ENCODE data around the gene LRRC40.

Gene LRRC40

DNA sequence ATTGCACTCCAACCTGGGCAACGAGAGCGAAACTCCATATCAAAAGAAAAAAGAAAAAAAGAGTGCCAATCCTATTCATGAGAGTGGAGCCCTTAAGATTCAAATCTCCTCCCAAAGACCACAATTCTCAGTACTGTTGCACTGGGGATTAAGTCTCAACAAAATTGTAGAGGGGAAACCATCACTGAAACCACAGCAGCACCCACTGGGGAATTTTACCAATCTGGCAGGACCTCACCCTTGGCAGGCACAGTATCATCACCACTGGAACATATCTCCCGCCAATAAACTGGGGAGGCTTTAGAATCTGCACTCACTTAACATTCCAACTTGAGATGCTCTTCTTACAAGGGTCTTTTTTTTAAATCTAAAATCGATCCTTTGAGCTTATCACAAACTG is 41.0 kb downstream of the LRRC40 start:
- Histone ChIP-seq H3K27ac (ENCODE audit: insufficient read depth in 1 of 2, low read depth in 1 of 2, low read length in 2 of 2, poor library complexity in 1 of 2, severe bottlenecking in 2 of 2) (no peak overlapping the region), H3K4me3 (ENCODE audit: control insufficient read depth in 1 of 7, extremely low read depth in 1 of 7, insufficient read depth in 4 of 7, low read depth in 2 of 7, low read length in 6 of 7) (no peak overlapping the region), H3K36me3 (ENCODE audit: control insufficient read depth in 4 of 4, insufficient read depth in 4 of 4, low read length in 3 of 4) (peaks cover 0 to 7% (median 0%) of the 10 kb centered on the region in 4 experiments), H3K27me3 (replicated peaks in 2 of 5; ENCODE audit: control insufficient read depth in 4 of 5, insufficient read depth in 5 of 5, low read length in 4 of 5) (no peaks in the 10 kb centered on the region), H3K9me3 (ENCODE audit: control extremely low read depth in 1 of 5, control insufficient read depth in 4 of 5, insufficient read depth in 2 of 5, low read depth in 1 of 5, low read length in 4 of 5) (no peaks in the 10 kb centered on the region), H3K4me1 (ENCODE audit: control extremely low read depth in 1 of 4, control insufficient read depth in 4 of 4, insufficient read depth in 4 of 4, low read length in 3 of 4) (peaks cover 0 to 3% (median 0%) of the 10 kb centered on the region in 4 experiments)
- POLR2A ChIA-PET, result no interaction called here
- no CpG with 5 or more reads among the region's 4 CpGs for WGBS (ENCODE audit: insufficient coverage)
- no peak for DNase-seq
- CTCF ChIA-PET, result no interaction called here

DNA sequence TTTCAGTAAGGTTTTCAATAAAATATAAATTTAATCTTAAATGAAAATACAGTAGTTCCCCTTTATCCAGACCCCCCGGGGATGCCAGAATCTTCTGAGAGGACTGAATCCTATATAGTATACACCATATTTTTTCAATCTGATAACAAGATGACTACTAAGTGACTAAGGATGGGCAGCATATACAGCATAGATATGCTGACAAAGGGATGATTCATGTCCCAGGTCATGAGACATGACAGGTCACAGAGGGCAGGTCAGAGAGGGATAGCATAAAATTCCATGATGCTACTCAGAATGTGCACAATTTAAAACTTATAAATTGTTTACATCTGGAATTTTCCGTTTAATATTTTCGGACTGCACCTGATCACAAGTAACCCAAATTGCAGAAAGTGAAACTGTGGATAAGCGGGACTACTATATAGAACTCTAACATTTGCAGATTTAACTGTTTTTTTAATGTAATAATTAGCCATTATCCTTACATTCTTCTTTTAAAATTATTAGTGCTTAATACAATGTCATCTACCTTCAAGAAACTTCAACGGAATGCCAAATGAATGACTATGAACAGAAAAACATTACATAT is 48.8 kb downstream of the LRRC40 start:
- no peaks in the 10 kb centered on the region for H3K27me3 ChIP-seq (replicated peaks in 2 of 5; ENCODE audit: control insufficient read depth in 4 of 5, insufficient read depth in 5 of 5, low read length in 4 of 5)
- ChIA-PET CTCF (no interaction called here), POLR2A (no interaction called here)
- H3K4me1 ChIP-seq (ENCODE audit: control extremely low read depth in 1 of 4, control insufficient read depth in 4 of 4, insufficient read depth in 4 of 4, low read length in 3 of 4), result no peaks in the 10 kb centered on the region
- H3K4me3 ChIP-seq (ENCODE audit: control insufficient read depth in 1 of 7, extremely low read depth in 1 of 7, insufficient read depth in 4 of 7, low read depth in 2 of 7, low read length in 6 of 7), result no peak overlapping the region
- 100% methylated on average over 1 of the region's 5 CpGs for WGBS (ENCODE audit: insufficient coverage)
- peaks cover 0 to 8% (median 0%) of the 10 kb centered on the region in 4 experiments for H3K36me3 ChIP-seq (ENCODE audit: control insufficient read depth in 4 of 4, insufficient read depth in 4 of 4, low read length in 3 of 4)
- H3K27ac ChIP-seq (ENCODE audit: insufficient read depth in 1 of 2, low read depth in 1 of 2, low read length in 2 of 2, poor library complexity in 1 of 2, severe bottlenecking in 2 of 2), result no peak overlapping the region
- H3K9me3 ChIP-seq (ENCODE audit: control extremely low read depth in 1 of 5, control insufficient read depth in 4 of 5, insufficient read depth in 2 of 5, low read depth in 1 of 5, low read length in 4 of 5), result no peaks in the 10 kb centered on the region
- no peak for DNase-seq

DNA sequence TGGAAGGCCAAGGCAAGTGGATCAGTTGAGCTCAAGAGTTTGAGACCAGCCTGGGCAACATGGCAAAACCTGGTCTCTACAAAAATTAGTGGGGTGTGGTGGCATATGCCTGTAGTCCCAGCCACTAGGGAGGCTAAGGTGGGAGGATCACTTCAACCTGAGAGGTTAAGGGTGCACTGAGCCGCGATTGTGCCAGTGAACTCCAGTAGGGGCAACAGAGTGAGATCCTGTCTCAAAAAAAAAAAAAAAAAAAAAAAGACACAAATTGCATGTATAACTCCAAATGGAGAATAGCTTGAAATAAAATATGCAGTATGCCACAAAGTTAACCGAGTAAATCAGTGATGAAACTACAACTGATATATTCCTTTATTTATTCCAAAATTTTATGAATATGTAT is 51.6 kb downstream of the LRRC40 start:
- Histone ChIP-seq H3K4me3 (ENCODE audit: control insufficient read depth in 1 of 7, extremely low read depth in 1 of 7, insufficient read depth in 4 of 7, low read depth in 2 of 7, low read length in 6 of 7) (no peak overlapping the region), H3K27me3 (replicated peaks in 2 of 5; ENCODE audit: control insufficient read depth in 4 of 5, insufficient read depth in 5 of 5, low read length in 4 of 5) (no peaks in the 10 kb centered on the region), H3K36me3 (ENCODE audit: control insufficient read depth in 4 of 4, insufficient read depth in 4 of 4, low read length in 3 of 4) (peaks cover 0 to 15% (median 6%) of the 10 kb centered on the region in 4 experiments), H3K9me3 (ENCODE audit: control extremely low read depth in 1 of 5, control insufficient read depth in 4 of 5, insufficient read depth in 2 of 5, low read depth in 1 of 5, low read length in 4 of 5) (no peaks in the 10 kb centered on the region), H3K4me1 (ENCODE audit: control extremely low read depth in 1 of 4, control insufficient read depth in 4 of 4, insufficient read depth in 4 of 4, low read length in 3 of 4) (no peaks in the 10 kb centered on the region), H3K27ac (ENCODE audit: insufficient read depth in 1 of 2, low read depth in 1 of 2, low read length in 2 of 2, poor library complexity in 1 of 2, severe bottlenecking in 2 of 2) (no peak overlapping the region)
- ChIA-PET POLR2A (no interaction called here), CTCF (no interaction called here)
- DNase-seq, result no peak
- no CpG with 5 or more reads among the region's 3 CpGs for WGBS (ENCODE audit: insufficient coverage)

DNA sequence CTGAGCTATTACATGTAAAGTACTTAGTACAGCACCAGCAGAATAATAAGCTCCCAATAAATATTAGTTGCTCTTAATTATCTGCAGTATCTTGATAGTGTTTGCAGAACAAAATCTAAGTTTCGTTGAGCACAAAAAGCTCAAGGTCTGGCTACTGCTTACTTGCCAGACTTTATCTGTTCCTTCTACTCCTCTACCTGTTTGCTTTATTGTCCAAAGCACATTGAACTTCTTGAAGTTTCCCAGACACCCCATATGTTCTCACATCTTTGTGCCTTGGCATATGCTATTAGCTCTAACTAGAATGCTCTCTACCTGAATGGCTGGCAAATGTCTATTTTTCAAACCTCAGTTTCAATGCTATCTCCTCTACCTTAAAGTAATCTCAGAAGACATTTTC is 54.9 kb downstream of the LRRC40 start:
- peaks cover 2 to 23% (median 9%) of the 10 kb centered on the region in 4 experiments for H3K36me3 ChIP-seq (ENCODE audit: control insufficient read depth in 4 of 4, insufficient read depth in 4 of 4, low read length in 3 of 4)
- H3K9me3 ChIP-seq (ENCODE audit: control extremely low read depth in 1 of 5, control insufficient read depth in 4 of 5, insufficient read depth in 2 of 5, low read depth in 1 of 5, low read length in 4 of 5), result no peaks in the 10 kb centered on the region
- WGBS (ENCODE audit: insufficient coverage), result 100% methylated on average over 1 of the region's 1 CpG
- ChIA-PET CTCF (interaction anchor here (1.3 to 2.2 kb wide), 3 partner anchors 11 to 18 kb away, joined by 3 to 10 read pairs (median 8); no protein-coding TSS in a partner anchor), POLR2A (no interaction called here)
- no peak for DNase-seq
- no peak overlapping the region for H3K4me3 ChIP-seq (ENCODE audit: control insufficient read depth in 1 of 7, extremely low read depth in 1 of 7, insufficient read depth in 4 of 7, low read depth in 2 of 7, low read length in 6 of 7)
- H3K27me3 ChIP-seq (replicated peaks in 2 of 5; ENCODE audit: control insufficient read depth in 4 of 5, insufficient read depth in 5 of 5, low read length in 4 of 5), result no peaks in the 10 kb centered on the region
- H3K4me1 ChIP-seq (ENCODE audit: control extremely low read depth in 1 of 4, control insufficient read depth in 4 of 4, insufficient read depth in 4 of 4, low read length in 3 of 4), result no peaks in the 10 kb centered on the region
- no peak overlapping the region for H3K27ac ChIP-seq (ENCODE audit: insufficient read depth in 1 of 2, low read depth in 1 of 2, low read length in 2 of 2, poor library complexity in 1 of 2, severe bottlenecking in 2 of 2)

DNA sequence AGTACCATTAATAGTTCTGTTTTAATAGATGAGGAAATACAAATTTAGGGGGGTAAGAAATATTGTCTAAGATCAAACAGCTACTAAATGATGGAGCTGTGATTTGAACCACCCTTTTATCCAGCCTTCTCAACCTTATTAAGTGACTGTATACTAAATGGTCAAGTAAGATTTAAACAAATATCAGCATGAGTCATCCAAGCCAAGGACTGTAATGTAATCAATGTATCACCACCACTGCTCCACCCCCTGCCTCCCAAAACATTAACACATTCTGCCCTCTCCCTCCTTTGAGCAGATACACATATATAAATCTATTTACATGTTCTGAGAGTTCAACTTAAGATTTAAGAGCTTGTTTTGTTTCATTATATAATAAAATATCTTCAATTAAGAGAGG is 58.9 kb downstream of the LRRC40 start:
- ChIA-PET CTCF (interaction anchor here (0.8 kb wide), 1 partner anchor 14 kb away, joined by 3 read pairs; no protein-coding TSS in a partner anchor), POLR2A (no interaction called here)
- Histone ChIP-seq H3K4me1 (ENCODE audit: control extremely low read depth in 1 of 4, control insufficient read depth in 4 of 4, insufficient read depth in 4 of 4, low read length in 3 of 4) (no peaks in the 10 kb centered on the region), H3K4me3 (ENCODE audit: control insufficient read depth in 1 of 7, extremely low read depth in 1 of 7, insufficient read depth in 4 of 7, low read depth in 2 of 7, low read length in 6 of 7) (no peak overlapping the region), H3K27ac (ENCODE audit: insufficient read depth in 1 of 2, low read depth in 1 of 2, low read length in 2 of 2, poor library complexity in 1 of 2, severe bottlenecking in 2 of 2) (no peak overlapping the region), H3K36me3 (ENCODE audit: control insufficient read depth in 4 of 4, insufficient read depth in 4 of 4, low read length in 3 of 4) (peaks cover 2 to 17% (median 9%) of the 10 kb centered on the region in 4 experiments), H3K27me3 (replicated peaks in 2 of 5; ENCODE audit: control insufficient read depth in 4 of 5, insufficient read depth in 5 of 5, low read length in 4 of 5) (no peaks in the 10 kb centered on the region), H3K9me3 (ENCODE audit: control extremely low read depth in 1 of 5, control insufficient read depth in 4 of 5, insufficient read depth in 2 of 5, low read depth in 1 of 5, low read length in 4 of 5) (no peaks in the 10 kb centered on the region)
- DNase-seq, result no peak

DNA sequence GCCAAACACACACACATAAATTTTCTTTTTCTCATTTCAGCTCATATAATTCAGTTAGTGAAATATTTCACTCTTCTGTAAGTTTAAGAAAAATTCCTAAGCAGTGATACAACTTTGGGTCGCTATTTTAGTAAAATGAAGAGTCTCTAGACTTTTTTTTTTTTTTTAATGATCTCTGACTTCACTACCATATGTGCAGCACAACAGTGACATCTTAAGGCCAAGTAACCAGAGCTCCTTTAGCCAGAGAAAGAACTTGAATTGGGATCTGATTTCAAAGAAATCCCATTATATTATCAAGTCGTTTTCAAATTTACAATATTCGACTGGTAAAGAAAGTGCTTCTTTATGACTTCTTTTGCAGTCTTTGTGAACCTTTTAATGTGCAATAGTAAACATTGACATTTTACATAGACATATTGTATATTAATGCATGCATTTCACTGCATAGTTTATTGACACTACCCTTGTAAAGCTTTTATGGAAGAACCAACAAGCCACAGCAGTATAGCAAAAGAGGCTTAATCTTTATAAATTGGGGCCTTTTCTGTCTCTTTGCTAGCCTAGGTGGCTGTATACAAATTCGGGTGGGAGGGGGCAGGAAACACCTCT is 62.2 kb downstream of the LRRC40 start:
- ChIA-PET POLR2A (no interaction called here), CTCF (interaction anchor here (1.0 kb wide), 1 partner anchor 10 kb away, joined by 4 read pairs; no protein-coding TSS in a partner anchor)
- WGBS (ENCODE audit: insufficient coverage), result 83% methylated on average over 1 of the region's 4 CpGs

DNA sequence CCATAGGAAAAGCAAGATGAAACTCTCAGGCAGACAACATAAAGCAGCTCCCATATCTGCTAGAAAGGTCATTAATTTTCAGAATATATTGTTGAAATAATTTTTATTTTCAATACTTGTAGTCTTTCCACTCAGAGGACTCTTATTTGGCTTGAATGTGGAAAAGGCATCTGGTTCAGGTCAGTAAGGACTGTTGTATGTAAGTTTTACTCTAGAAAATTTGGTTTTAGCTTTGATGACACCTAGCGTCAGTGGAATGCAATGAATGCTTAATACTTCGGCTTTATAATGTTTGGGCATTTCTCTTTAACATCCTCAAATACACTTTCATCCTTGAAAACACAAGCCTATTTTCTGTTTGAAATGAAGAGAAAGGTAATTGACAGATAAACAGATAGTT is 63.3 kb downstream of the LRRC40 start:
- Histone ChIP-seq H3K4me3 (ENCODE audit: control insufficient read depth in 1 of 7, extremely low read depth in 1 of 7, insufficient read depth in 4 of 7, low read depth in 2 of 7, low read length in 6 of 7) (no peak overlapping the region), H3K27ac (ENCODE audit: insufficient read depth in 1 of 2, low read depth in 1 of 2, low read length in 2 of 2, poor library complexity in 1 of 2, severe bottlenecking in 2 of 2) (no peak overlapping the region), H3K4me1 (ENCODE audit: control extremely low read depth in 1 of 4, control insufficient read depth in 4 of 4, insufficient read depth in 4 of 4, low read length in 3 of 4) (peaks cover 0 to 2% (median 0%) of the 10 kb centered on the region in 4 experiments), H3K27me3 (replicated peaks in 2 of 5; ENCODE audit: control insufficient read depth in 4 of 5, insufficient read depth in 5 of 5, low read length in 4 of 5) (no peaks in the 10 kb centered on the region), H3K36me3 (ENCODE audit: control insufficient read depth in 4 of 4, insufficient read depth in 4 of 4, low read length in 3 of 4) (peaks cover 0 to 1% (median under 1%) of the 10 kb centered on the region in 4 experiments), H3K9me3 (ENCODE audit: control extremely low read depth in 1 of 5, control insufficient read depth in 4 of 5, insufficient read depth in 2 of 5, low read depth in 1 of 5, low read length in 4 of 5) (no peaks in the 10 kb centered on the region)
- no peak for DNase-seq
- ChIA-PET POLR2A (no interaction called here), CTCF (no interaction called here)
- no CpG with 5 or more reads among the region's 2 CpGs for WGBS (ENCODE audit: insufficient coverage)

More for the DNA sequence above, 62.2 kb downstream of the LRRC40 start:
- DNase-seq, result peak in 2 of 3 donors; percentile 7 to 15
- no peaks in the 10 kb centered on the region for H3K9me3 ChIP-seq (ENCODE audit: control extremely low read depth in 1 of 5, control insufficient read depth in 4 of 5, insufficient read depth in 2 of 5, low read depth in 1 of 5, low read length in 4 of 5)
- H3K27ac ChIP-seq (ENCODE audit: insufficient read depth in 1 of 2, low read depth in 1 of 2, low read length in 2 of 2, poor library complexity in 1 of 2, severe bottlenecking in 2 of 2), result no peak overlapping the region
- no peak overlapping the region for H3K4me3 ChIP-seq (ENCODE audit: control insufficient read depth in 1 of 7, extremely low read depth in 1 of 7, insufficient read depth in 4 of 7, low read depth in 2 of 7, low read length in 6 of 7)
- peaks cover 0 to 2% (median 0%) of the 10 kb centered on the region in 4 experiments for H3K4me1 ChIP-seq (ENCODE audit: control extremely low read depth in 1 of 4, control insufficient read depth in 4 of 4, insufficient read depth in 4 of 4, low read length in 3 of 4)
- H3K36me3 ChIP-seq (ENCODE audit: control insufficient read depth in 4 of 4, insufficient read depth in 4 of 4, low read length in 3 of 4), result peaks cover 0 to 8% (median 4%) of the 10 kb centered on the region in 4 experiments
- H3K27me3 ChIP-seq (replicated peaks in 2 of 5; ENCODE audit: control insufficient read depth in 4 of 5, insufficient read depth in 5 of 5, low read length in 4 of 5), result no peaks in the 10 kb centered on the region

Data from common myeloid progenitor, CD34-positive (primary cell).